Keratinocyte (primary cell): ENCODE data around the gene RBMS3. TPM values are rescaled to one million over a fixed set of nuclear protein-coding genes. Genes with fewer than 3 reads are reported as not detected.
A peak's percentile ranks its signal among the peaks of the same experiment; 100 is the strongest.

Source experiments
- DNase-seq: peaks from one replicate; pipeline ENCODE4 v3.0.0-alpha.2; 2011; ENCODE audit warnings: low read depth, missing footprints, low spot score
- FAIRE-seq: peaks from 2 replicates; lab custom pipeline; 2011; peaks lifted over from hg19 to GRCh38; lab: Jason Lieb, UNC
- H2AFZ ChIP-seq: 2 replicates; pipeline ENCODE4 v1.6.0; 2012; ENCODE audit warnings: low read length, control low read depth, inconsistent platforms; ENCODE audit not compliant: control insufficient read depth
- H3K27ac ChIP-seq: 2 replicates; pipeline ENCODE4 v1.5.1; 2011; ENCODE audit warnings: low read length; ENCODE audit not compliant: control insufficient read depth, insufficient read depth
- H3K27me3 ChIP-seq: 3 replicates; pipeline ENCODE4 v1.6.0; 2011; ENCODE audit warnings: low read length; ENCODE audit not compliant: control insufficient read depth, insufficient read depth; ENCODE audit errors: extremely low read depth
- H3K36me3 ChIP-seq, 2 experiments: 2 replicates in 1 of 2; 3 replicates in 1 of 2; pipeline ENCODE4 v1.5.1; 2011; ENCODE audit warnings: low read length in 2 of 2, mild to moderate bottlenecking in 1 of 2; ENCODE audit not compliant: control insufficient read depth in 2 of 2, insufficient read depth in 2 of 2; ENCODE audit errors: extremely low read depth in 1 of 2
- H3K4me1 ChIP-seq: 3 replicates; pipeline ENCODE4 v1.5.1; 2011; ENCODE audit warnings: low read length; ENCODE audit not compliant: control insufficient read depth, insufficient read depth; ENCODE audit errors: extremely low read depth
- H3K4me2 ChIP-seq: 3 replicates; pipeline ENCODE4 v1.6.0; 2011; ENCODE audit warnings: low read depth, low read length; ENCODE audit not compliant: control insufficient read depth, insufficient read depth; ENCODE audit errors: extremely low read depth
- H3K4me3 ChIP-seq, 3 experiments: fragments of 200-600 bp in 1 of 3; sonication (generic) in 1 of 3; 2 replicates in 2 of 3; 3 replicates in 1 of 3; pipeline ENCODE4 v1.5.1; 2011 to 2016; ENCODE audit warnings: low read length in 3 of 3, mild to moderate bottlenecking in 3 of 3, control low read depth in 2 of 3, inconsistent platforms in 1 of 3, low read depth in 1 of 3, mixed read lengths in 1 of 3, mixed run types in 1 of 3, moderate library complexity in 1 of 3; ENCODE audit not compliant: control insufficient read depth in 2 of 3, insufficient read depth in 2 of 3; ENCODE audit errors: extremely low read depth in 1 of 3
- H3K79me2 ChIP-seq: 2 replicates; pipeline ENCODE4 v1.6.0; 2012; ENCODE audit warnings: low read length; ENCODE audit not compliant: control insufficient read depth, insufficient read depth
- H3K9ac ChIP-seq: 3 replicates; pipeline ENCODE4 v1.6.0; 2011; ENCODE audit warnings: low read length; ENCODE audit not compliant: control insufficient read depth, insufficient read depth; ENCODE audit errors: extremely low read depth
- H3K9me1 ChIP-seq: 3 replicates; pipeline ENCODE4 v1.6.0; 2011; ENCODE audit warnings: low read length; ENCODE audit not compliant: control insufficient read depth, insufficient read depth; ENCODE audit errors: extremely low read depth
- H3K9me3 ChIP-seq: 2 replicates; pipeline ENCODE4 v1.5.1; 2012; ENCODE audit warnings: low read depth, low read length; ENCODE audit not compliant: control insufficient read depth
- H4K20me1 ChIP-seq: 3 replicates; pipeline ENCODE4 v1.6.0; 2011; ENCODE audit warnings: low read length; ENCODE audit not compliant: control insufficient read depth, insufficient read depth; ENCODE audit errors: extremely low read depth
- EZH2 ChIP-seq: IDR thresholded peaks from one replicate; pipeline ENCODE4 v1.6.1; 2012; ENCODE audit warnings: inconsistent platforms, mild to moderate bottlenecking, low read length, moderate library complexity
- dilution Hi-C: fragments of 300-500 bp; cut with MboI; formaldehyde crosslinking; loops from one replicate; pipeline ENCODE4 v1.7.0; 2020; ENCODE audit warnings: low sequenced_read_pairs; ENCODE audit not compliant: extremely low pct_ligation_motif_present
- polyA plus RNA-seq, 5 experiments: library from polyadenylated mRNA; depleted of rRNA in 3 of 5; stranded (reverse) in 3 of 5; stranded (forward) in 1 of 5; unstranded in 1 of 5; fragments of >200 nt; gene quantifications; 1 replicate in 1 of 5; 2 replicates in 3 of 5; 3 replicates in 1 of 5; pipeline versions ENCODE4 v1.2.1 to v1.2.3, GENCODE V29; 2011 to 2012; ENCODE audit warnings: missing spikeins in 2 of 5, low read depth in 1 of 5, low replicate concordance in 1 of 5
- TF ChIP-seq, protein P1 (sequence below), 3 experiments: IDR thresholded peaks in 1 of 3; conservative IDR thresholded peaks in 1 of 3; optimal IDR thresholded peaks in 1 of 3; 2 replicates in 2 of 3; 3 replicates in 1 of 3; pipeline versions ENCODE3 to v1.5.1; 2011; ENCODE audit warnings: low read length in 3 of 3, mild to moderate bottlenecking in 3 of 3, moderate library complexity in 2 of 3, control low read depth in 1 of 3, inconsistent platforms in 1 of 3; ENCODE audit not compliant: insufficient read depth in 2 of 3; ENCODE audit errors: extremely low read depth in 1 of 3

Gene RBMS3
- polyA plus RNA-seq, 1 donor (not counting 4 experiments of a cell fraction or from before 2014, with no cell fraction given), result 2.3 TPM

- Histone ChIP-seq H4K20me1 (no peaks in the 10 kb centered on the region), H3K4me1 (peaks cover 44% of the 10 kb centered on the region), H2AFZ (no peak overlapping the region), H3K4me2 (no peak overlapping the region), H3K79me2 (no peaks in the 10 kb centered on the region), H3K4me3 (no peak overlapping the region), H3K9me3 (no peaks in the 10 kb centered on the region), H3K27ac (no peak overlapping the region), H3K36me3 (no peaks in the 10 kb centered on the region), H3K9ac (no peak overlapping the region), H3K27me3 (no peaks in the 10 kb centered on the region), H3K9me1 (no peaks in the 10 kb centered on the region)
- FAIRE-seq (no peak), DNase-seq (no peak)
- TF ChIP-seq, protein P1, sequence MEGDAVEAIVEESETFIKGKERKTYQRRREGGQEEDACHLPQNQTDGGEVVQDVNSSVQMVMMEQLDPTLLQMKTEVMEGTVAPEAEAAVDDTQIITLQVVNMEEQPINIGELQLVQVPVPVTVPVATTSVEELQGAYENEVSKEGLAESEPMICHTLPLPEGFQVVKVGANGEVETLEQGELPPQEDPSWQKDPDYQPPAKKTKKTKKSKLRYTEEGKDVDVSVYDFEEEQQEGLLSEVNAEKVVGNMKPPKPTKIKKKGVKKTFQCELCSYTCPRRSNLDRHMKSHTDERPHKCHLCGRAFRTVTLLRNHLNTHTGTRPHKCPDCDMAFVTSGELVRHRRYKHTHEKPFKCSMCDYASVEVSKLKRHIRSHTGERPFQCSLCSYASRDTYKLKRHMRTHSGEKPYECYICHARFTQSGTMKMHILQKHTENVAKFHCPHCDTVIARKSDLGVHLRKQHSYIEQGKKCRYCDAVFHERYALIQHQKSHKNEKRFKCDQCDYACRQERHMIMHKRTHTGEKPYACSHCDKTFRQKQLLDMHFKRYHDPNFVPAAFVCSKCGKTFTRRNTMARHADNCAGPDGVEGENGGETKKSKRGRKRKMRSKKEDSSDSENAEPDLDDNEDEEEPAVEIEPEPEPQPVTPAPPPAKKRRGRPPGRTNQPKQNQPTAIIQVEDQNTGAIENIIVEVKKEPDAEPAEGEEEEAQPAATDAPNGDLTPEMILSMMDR (optimal IDR thresholded peaks at IDR 0.05 in 1 of 3, IDR thresholded peaks at IDR 0.05 in 1 of 3, conservative IDR thresholded peaks at IDR 0.05 in 1 of 3; ENCODE audit: extremely low read depth in 1 of 3, insufficient read depth in 2 of 3, low read length in 3 of 3), result no peak
- no peak for TF ChIP-seq EZH2
- dilution Hi-C loops, result no loop called here
Observed at GRCh38 chr3:29329986-29330890, 49.4 kb downstream of the RBMS3 start.

GRCh38 chr3:29331035-29331434, 50.2 kb downstream of the RBMS3 start:
- Histone ChIP-seq H3K79me2 (no peaks in the 10 kb centered on the region), H3K4me2 (peak overlapping the region; percentile 18)
- dilution Hi-C loops, result no loop called here

More at GRCh38 chr3:29331035-29331434, 50.2 kb downstream of the RBMS3 start:
- DNase-seq, result no peak
- Histone ChIP-seq H3K4me1 (peaks cover 50% of the 10 kb centered on the region), H3K27ac (peak overlapping the region; percentile 80), H3K27me3 (no peaks in the 10 kb centered on the region), H3K9ac (no peak overlapping the region), H4K20me1 (no peaks in the 10 kb centered on the region), H3K36me3 (no peaks in the 10 kb centered on the region), H3K9me3 (no peaks in the 10 kb centered on the region), H3K4me3 (no peak overlapping the region), H2AFZ (peak overlapping the region; percentile 80), H3K9me1 (no peaks in the 10 kb centered on the region)
- no peak for FAIRE-seq
- TF ChIP-seq, protein P1 (optimal IDR thresholded peaks at IDR 0.05 in 1 of 3, IDR thresholded peaks at IDR 0.05 in 1 of 3, conservative IDR thresholded peaks at IDR 0.05 in 1 of 3; ENCODE audit: extremely low read depth in 1 of 3, insufficient read depth in 2 of 3, low read length in 3 of 3), result no peak
- no peak for TF ChIP-seq EZH2
